Measurements from ENCODE around the gene DENND4A.
"Not testable (repeated sequence)": the region's sequence is repeated elsewhere in the genome, so short reads cannot be mapped to it uniquely, and the experiment has no call there.

The DENND4A gene

GRCh38 chr15:65787260-65787659, 4.8 kb downstream of the DENND4A start:
- no peak for DNase-seq

GRCh38 chr15:65785151-65785550, 6.9 kb downstream of the DENND4A start:
- DNase-seq: no peak

- no peak for DNase-seq
These were observed 8.2 kb downstream of the DENND4A start for GRCh38 chr15:65783872-65784271.

GRCh38 chr15:65782096-65782495, 10.0 kb downstream of the DENND4A start:
- DNase-seq: no peak

- not testable (repeated sequence) for DNase-seq
These were observed 13.4 kb downstream of the DENND4A start for GRCh38 chr15:65778701-65779100.

- no peak for DNase-seq
These were observed 13.8 kb downstream of the DENND4A start for GRCh38 chr15:65778269-65778668.

GRCh38 chr15:65777843-65778242, 14.2 kb downstream of the DENND4A start:
- DNase-seq: no peak

- DNase-seq: no peak
These were observed 15.0 kb downstream of the DENND4A start for GRCh38 chr15:65777053-65777452.

- DNase-seq: no peak
These were observed 18.5 kb downstream of the DENND4A start for GRCh38 chr15:65773386-65774111.

GRCh38 chr15:65772930-65773329, 19.2 kb downstream of the DENND4A start:
- no peak for DNase-seq

GRCh38 chr15:65771870-65772269, 20.2 kb downstream of the DENND4A start:
- DNase-seq: no peak

- no peak for DNase-seq
These were observed 22.6 kb downstream of the DENND4A start for GRCh38 chr15:65769482-65769881.

- DNase-seq: no peak
These were observed 24.2 kb downstream of the DENND4A start for GRCh38 chr15:65767895-65768294.

- no peak for DNase-seq
These were observed 24.9 kb downstream of the DENND4A start for GRCh38 chr15:65767264-65767595.

- no peak for DNase-seq
These were observed 25.4 kb downstream of the DENND4A start for GRCh38 chr15:65766422-65767263.

GRCh38 chr15:65765106-65765505, 27.0 kb downstream of the DENND4A start:
- no peak for DNase-seq

- no peak for DNase-seq
These were observed 28.9 kb downstream of the DENND4A start for GRCh38 chr15:65762914-65763787.

GRCh38 chr15:65762399-65762798, 29.7 kb downstream of the DENND4A start:
- DNase-seq: no peak

GRCh38 chr15:65761210-65761926, 30.7 kb downstream of the DENND4A start:
- no peak for DNase-seq

GRCh38 chr15:65759441-65759840, 32.7 kb downstream of the DENND4A start:
- no peak for DNase-seq

GRCh38 chr15:65758242-65758641, 33.9 kb downstream of the DENND4A start:
- DNase-seq: no peak

GRCh38 chr15:65757256-65757655, 34.8 kb downstream of the DENND4A start:
- no peak for DNase-seq
